GM12875 (cell line): ENCODE results near the gene FAU.

Experiments
- H3K4me3 ChIP-seq: one replicate; pipeline ENCODE4 v1.5.1; 2011; ENCODE audit warnings: low read depth, low read length, control low read depth
- CTCF ChIP-seq: IDR thresholded peaks from 2 replicates; pipeline ENCODE4 v1.5.1; 2011; ENCODE audit warnings: low read depth, mild to moderate bottlenecking, control low read depth, inconsistent platforms, low read length, moderate library complexity, borderline replicate concordance; ENCODE audit not compliant: insufficient read depth

Gene FAU

GRCh38 chr11:65127473-65128181 lies 5.7 kb upstream of the FAU start:
- TF ChIP-seq CTCF: no peak
- H3K4me3 ChIP-seq: no peak overlapping the region

GRCh38 chr11:65126624-65127274 lies 4.8 kb upstream of the FAU start:
- TF ChIP-seq CTCF: no peak

GRCh38 chr11:65125197-65126056 lies 3.5 kb upstream of the FAU start:
- no peak overlapping the region for H3K4me3 ChIP-seq
- TF ChIP-seq CTCF: no peak

More at GRCh38 chr11:65126624-65127274, 4.8 kb upstream of the FAU start:
- no peak overlapping the region for H3K4me3 ChIP-seq

- TF ChIP-seq CTCF: no peak
These were observed 2.7 kb upstream of the FAU start for GRCh38 chr11:65124480-65125196.

GRCh38 chr11:65121447-65121864 lies 478 bp downstream of the FAU start:
- no peak for TF ChIP-seq CTCF

More at GRCh38 chr11:65124480-65125196, 2.7 kb upstream of the FAU start:
- H3K4me3 ChIP-seq: no peak overlapping the region

GRCh38 chr11:65120831-65121230 lies 1.1 kb downstream of the FAU start:
- peak overlapping the region; percentile 88 for H3K4me3 ChIP-seq
- no peak for TF ChIP-seq CTCF

More at GRCh38 chr11:65121447-65121864, 478 bp downstream of the FAU start:
- peak overlapping the region; percentile 88 for H3K4me3 ChIP-seq
